ENCODE measurements around the gene ZEB2. TPM values are rescaled to one million over a fixed set of nuclear protein-coding genes. Genes with fewer than 3 reads are reported as not detected.

Gene ZEB2
- total RNA-seq, 1 experiment from 2014 or later = 1.1 TPM

- no peak for ATAC-seq
- no peak for DNase-seq (ENCODE audit: low read depth, low spot score)
- H3K4me1 ChIP-seq (ENCODE audit: control insufficient read depth, insufficient read depth, low read length) = no peaks in the 10 kb centered on the region
- BruUV-seq (replicated peaks) = no TSS peak
- intact Hi-C loops (cut with micrococcal nuclease; ENCODE audit: unreplicated experiment) = no loop called here
- H3K27me3 ChIP-seq (ENCODE audit: control insufficient read depth, insufficient read depth, low read length) = peaks cover 20% of the 10 kb centered on the region
- CTCF ChIA-PET = no interaction called here
- POLR2A ChIA-PET = no interaction called here
- H3K9me3 ChIP-seq (ENCODE audit: control insufficient read depth, insufficient read depth, low read depth, low read length) = no peaks in the 10 kb centered on the region
- TF ChIP-seq POLR2AphosphoS5 (IDR thresholded peaks at IDR 0.05; ENCODE audit: low read depth, low read length) (no peak), SIN3A (IDR thresholded peaks at IDR 0.05; ENCODE audit: borderline replicate concordance, insufficient read depth, low read depth, low read length) (no peak), TCF7L2 (IDR thresholded peaks at IDR 0.05; ENCODE audit: low read depth, low read length) (no peak), REST (IDR thresholded peaks at IDR 0.05; ENCODE audit: insufficient read depth in 1 of 2, low read depth in 2 of 2, low read length in 1 of 2) (no peak), CTCF (IDR thresholded peaks at IDR 0.05) (no peak)
- no peak overlapping the region for H3K27ac ChIP-seq (ENCODE audit: low read length)
- no peak overlapping the region for H3K4me3 ChIP-seq (ENCODE audit: low read depth in 2 of 2, low read length in 2 of 2)
- no peaks in the 10 kb centered on the region for H3K36me3 ChIP-seq (ENCODE audit: control insufficient read depth, insufficient read depth, low read length)
- in situ Hi-C loops (cut with HindIII; ENCODE audit: low pct_unique_long_range_greater_than_20kb, low sequenced_read_pairs) = no loop called here
Measured at GRCh38 chr2:144529841-144530240, 9.9 kb upstream of the ZEB2 start.

GRCh38 chr2:144528108-144528507, 8.2 kb upstream of the ZEB2 start:
- in situ Hi-C loops (cut with HindIII; ENCODE audit: low pct_unique_long_range_greater_than_20kb, low sequenced_read_pairs) = no loop called here
- POLR2A ChIA-PET = no interaction called here
- H3K4me1 ChIP-seq (ENCODE audit: control insufficient read depth, insufficient read depth, low read length) = no peaks in the 10 kb centered on the region
- ATAC-seq = no peak
- TF ChIP-seq POLR2AphosphoS5 (IDR thresholded peaks at IDR 0.05; ENCODE audit: low read depth, low read length) (no peak), CTCF (IDR thresholded peaks at IDR 0.05) (no peak), SIN3A (IDR thresholded peaks at IDR 0.05; ENCODE audit: borderline replicate concordance, insufficient read depth, low read depth, low read length) (no peak), REST (IDR thresholded peaks at IDR 0.05; ENCODE audit: insufficient read depth in 1 of 2, low read depth in 2 of 2, low read length in 1 of 2) (no peak), TCF7L2 (IDR thresholded peaks at IDR 0.05; ENCODE audit: low read depth, low read length) (no peak)
- no peaks in the 10 kb centered on the region for H3K36me3 ChIP-seq (ENCODE audit: control insufficient read depth, insufficient read depth, low read length)
- H3K4me3 ChIP-seq (ENCODE audit: low read depth in 2 of 2, low read length in 2 of 2) = no peak overlapping the region
- CTCF ChIA-PET = no interaction called here
- H3K27ac ChIP-seq (ENCODE audit: low read length) = no peak overlapping the region
- no peak for DNase-seq (ENCODE audit: low read depth, low spot score)
- intact Hi-C loops (cut with micrococcal nuclease; ENCODE audit: unreplicated experiment) = no loop called here
- BruUV-seq (replicated peaks) = no TSS peak
- H3K9me3 ChIP-seq (ENCODE audit: control insufficient read depth, insufficient read depth, low read depth, low read length) = no peaks in the 10 kb centered on the region
- H3K27me3 ChIP-seq (ENCODE audit: control insufficient read depth, insufficient read depth, low read length) = peaks cover 21% of the 10 kb centered on the region

Measured in Panc1 (cell line).